Suppressor macrophage treated with lipopolysaccharide for 1 hour (primary cell): ENCODE measurements around the gene CWC15.

ENCODE experiments used
- DNase-seq, 3 donors: peaks; one replicate each; pipeline ENCODE4 v3.0.0-alpha.2; 2020 to 2022

Gene CWC15

DNA sequence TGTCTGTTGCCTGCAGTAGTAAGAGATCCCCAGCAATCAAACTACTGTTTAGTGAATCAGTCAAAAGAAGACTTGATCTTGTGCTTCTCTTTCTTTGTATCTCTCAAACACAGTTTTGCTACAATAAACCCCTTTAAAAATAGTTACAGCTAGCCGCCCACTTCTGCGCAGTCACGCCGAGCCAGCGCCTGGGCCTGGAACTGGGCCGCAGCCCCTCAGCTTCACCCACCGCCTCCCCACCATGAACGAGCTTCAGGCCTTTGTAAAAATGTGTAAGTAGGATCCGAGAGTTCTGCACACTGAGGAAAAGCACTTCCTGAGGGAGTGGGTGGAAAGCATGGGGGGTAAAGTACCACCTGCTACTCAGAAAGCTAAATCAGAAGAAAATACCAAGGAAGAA lies 60.5 kb downstream of the CWC15 start:
- no peak for DNase-seq
